NCI-H1694 (cell line): Measurements from ENCODE around the gene SDHAF2.
"Not testable (repeated sequence)": the region's sequence is repeated elsewhere in the genome, so short reads cannot be mapped to it uniquely, and the experiment has no call there.

Experiments used
- DNase-seq: peaks from one replicate; lab custom pipeline; 2025; lab: John Stamatoyannopoulos, UW

Gene SDHAF2

DNA sequence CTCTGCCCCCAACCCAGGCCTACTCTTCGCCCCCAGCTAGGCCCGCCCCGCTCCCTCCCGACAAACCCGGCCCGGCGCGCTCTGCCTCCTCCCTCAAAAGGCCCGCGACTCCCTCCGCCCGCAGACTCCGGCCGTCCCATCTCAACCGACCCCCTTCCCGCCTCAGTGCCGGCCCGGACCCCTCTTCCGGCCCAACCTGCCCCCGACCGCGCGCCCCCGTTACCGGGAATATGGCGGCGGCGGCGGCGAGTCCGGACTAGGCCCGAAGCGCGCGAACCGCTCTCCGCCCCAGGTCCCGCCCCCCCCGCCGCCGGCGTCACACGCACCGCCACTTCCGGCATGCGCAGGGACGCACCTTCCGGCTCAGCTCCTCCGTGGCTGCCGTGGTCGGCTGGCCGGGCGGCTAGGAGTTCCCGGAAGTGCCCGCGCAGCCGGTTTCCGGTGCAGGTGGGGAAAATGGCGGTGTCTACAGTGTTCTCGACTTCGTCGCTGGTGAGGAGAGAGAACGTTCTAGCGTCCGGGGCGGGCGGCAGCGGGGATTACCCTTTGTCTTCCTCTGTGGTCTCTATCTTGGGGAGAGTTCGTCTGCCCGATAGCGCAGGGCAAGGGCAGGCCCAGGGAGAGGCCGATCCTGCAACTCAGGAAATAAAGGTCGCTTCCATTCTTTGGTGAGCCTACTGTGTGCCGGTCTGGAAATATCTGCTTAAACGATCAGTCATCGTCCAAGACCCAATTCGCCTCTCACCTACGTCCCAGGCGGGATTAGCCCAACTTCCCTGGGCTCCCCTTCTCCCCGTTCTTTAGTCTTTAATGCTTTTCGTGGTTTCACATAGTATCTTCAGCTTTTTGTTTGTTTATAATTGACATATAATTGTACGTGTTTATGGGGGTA, at the start of gene SDHAF2, which contains the start of gene CPSF7:
Gene SDHAF2 (plus strand): TSS at position 434 of the 892 bp plus-strand sequence. CDS start 23 bp downstream, at position 457.
Gene CPSF7 (minus strand): TSS at position 285 of the 892 bp plus-strand sequence. CDS start 740 bp downstream, outside the sequence.
- peak; percentile 84 for DNase-seq

DNA sequence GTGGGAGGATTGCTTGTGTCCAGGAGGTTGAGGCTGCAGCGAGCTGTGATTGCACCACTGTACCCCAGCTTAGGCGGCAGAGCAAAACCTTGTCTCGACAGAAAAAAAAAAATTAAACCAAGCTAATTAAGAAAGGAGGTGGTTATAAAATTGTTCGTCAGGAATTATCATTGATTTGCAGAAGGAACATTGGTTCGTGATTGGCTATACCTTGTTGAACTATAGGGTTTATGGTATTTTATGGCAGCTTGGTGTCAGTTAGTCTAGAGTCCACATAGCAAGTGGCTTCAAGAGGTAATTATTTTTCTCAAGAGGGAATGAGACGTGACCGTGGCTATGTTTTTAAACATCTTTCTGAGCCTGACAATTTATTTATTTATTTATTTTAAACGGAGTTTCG, 49.0 kb upstream of the SDHAF2 start:
- no peak for DNase-seq

DNA sequence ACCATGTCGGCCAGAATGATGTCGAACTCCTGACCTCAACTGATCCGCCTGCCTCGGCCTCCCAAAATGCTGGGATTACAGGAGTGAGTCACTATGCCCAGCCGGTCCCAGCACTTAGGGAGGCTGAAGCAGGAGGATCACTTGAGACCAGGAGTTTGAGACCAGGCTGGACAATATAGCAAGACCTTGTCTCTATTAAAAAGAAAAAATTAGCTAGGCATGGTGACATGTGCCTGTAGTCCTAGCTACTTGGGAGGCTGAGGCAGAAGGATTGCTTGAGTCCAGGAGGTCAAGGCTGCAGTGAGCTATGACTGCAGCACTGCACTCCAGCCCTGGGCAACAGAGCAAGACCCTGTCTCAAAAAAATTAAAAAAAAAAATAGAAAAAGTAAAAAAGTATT, 46.1 kb upstream of the SDHAF2 start:
- DNase-seq: not testable (repeated sequence)

DNA sequence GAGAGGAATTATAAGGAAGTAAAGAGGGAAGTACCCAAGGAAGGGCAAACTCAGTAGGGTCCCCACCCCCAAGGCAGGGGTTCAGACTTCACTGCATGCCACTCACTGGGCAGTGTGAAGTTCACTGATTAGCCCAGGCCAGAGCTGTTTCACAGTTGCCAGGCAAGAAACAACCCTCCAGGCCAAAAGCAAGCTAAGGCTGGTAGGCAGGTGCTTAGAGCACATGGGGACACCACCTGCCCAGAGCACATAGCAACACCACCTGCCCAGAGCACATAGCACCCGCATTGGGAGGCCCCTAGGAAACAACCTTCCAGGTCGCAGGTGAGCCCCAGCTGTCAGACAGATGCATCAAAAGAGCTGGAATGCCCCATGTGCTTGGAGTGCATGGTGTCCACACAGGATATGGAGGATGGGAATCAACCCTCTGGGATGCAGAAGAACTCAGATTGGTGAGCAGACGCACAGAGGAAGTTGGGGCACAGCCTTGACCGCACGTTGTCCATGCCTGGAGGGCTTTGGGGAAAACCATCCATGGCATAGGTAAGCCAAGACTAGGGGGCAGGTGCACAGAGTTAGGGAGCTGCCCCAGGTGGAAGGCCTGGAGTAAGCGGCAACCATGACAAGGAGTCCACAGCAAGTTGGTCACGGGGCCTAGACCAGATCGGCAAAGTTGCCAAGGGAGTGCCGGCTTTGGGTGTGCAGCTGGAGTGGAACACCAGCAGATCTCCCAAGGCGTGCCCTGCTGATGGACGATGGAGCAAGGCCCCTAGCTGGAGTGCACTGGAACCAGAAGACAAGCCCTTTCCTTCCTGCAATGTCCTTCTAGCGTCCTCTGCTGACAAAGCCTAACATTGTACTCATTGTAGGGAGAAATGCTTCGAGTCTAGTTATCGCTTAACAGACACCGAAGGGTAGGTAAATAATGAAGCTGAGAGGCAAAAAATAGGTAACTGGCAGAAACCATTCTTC, 45.4 kb upstream of the SDHAF2 start:
- no peak for DNase-seq

DNA sequence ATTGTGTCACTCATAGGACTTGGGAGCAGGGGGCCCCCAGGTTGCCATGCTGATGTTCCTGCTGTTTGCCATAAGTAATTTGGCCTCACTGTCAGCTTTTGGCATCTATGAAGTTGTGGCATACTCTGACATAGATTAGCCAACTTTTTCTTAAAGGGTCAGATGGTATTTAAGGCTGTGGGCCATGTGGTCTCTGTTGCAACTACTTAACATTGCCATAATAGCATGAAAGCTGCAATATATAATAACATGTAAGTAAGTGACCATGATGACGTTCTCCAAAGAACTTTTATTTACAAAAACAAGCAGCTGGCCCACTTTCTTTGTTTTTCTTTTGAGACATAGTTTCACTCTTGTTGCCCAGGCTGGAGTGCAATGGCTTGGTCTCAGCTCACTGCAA, 39.8 kb upstream of the SDHAF2 start:
- DNase-seq: no peak

DNA sequence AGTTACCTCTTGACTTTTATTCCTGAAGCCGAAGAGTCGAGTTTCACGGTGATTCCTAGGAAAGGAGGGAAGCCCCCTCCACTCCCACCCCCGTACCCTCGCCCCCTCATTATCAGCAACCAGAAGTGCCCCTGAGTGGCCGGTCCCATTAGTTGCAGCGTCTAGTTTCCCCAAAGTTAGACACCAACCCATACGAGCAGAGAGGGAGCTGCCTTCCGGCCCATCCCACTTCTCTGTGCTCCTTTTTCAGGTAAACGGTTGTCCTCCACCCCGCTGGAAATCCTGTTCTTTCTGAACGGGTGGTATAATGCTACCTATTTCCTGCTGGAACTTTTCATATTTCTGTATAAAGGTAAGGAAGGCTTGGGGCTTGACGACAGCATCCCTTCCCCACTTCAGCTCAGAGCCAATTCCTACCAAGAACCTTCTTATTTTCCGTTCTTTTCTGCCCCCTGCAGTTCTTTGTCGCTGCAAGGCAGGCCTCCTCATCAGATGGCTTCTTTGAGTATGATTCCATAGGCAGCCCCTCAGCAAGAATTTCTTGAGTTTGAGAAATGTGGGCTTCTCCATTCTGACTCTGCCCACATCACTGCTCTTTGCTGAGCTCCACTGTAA, 36.8 kb upstream of the SDHAF2 start:
- no peak for DNase-seq

DNA sequence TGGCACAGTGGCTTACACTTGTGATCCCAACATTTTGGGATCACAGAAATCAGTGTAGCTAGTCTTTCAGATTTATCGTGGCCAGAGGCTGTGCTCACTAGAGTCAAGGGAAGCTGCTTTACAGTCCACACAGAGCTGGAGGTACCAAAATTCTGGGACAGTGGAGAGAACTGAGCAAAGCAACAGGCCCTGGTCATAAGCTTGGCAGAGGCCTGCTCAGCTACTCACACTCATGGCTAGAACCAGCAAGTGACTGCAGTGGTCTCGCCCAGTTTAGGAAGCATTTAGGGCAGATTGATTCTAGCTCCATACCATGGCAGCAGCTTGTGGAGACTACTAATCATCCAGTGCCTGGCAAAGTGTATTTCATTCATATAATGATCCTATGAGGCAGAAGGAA, 28.8 kb upstream of the SDHAF2 start:
- no peak for DNase-seq

DNA sequence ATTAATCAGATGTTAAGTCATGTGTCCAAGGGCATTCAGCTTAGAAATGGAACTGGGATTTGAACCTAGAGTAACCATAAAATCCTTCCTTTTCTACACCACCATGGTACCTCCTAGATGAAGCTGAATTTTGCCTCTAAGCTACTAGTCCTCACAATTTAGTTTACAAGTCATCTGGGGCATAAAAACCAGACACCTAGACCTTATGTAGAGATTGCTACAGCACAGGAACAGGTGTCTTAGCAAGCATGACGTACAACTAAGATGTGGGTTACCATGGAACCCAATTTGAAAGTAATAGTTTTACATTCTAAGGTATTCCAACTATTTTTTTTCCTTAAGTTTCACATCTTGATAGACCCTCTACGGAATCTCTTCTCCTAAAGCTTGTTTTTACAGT, 28.4 kb upstream of the SDHAF2 start:
- no peak for DNase-seq

DNA sequence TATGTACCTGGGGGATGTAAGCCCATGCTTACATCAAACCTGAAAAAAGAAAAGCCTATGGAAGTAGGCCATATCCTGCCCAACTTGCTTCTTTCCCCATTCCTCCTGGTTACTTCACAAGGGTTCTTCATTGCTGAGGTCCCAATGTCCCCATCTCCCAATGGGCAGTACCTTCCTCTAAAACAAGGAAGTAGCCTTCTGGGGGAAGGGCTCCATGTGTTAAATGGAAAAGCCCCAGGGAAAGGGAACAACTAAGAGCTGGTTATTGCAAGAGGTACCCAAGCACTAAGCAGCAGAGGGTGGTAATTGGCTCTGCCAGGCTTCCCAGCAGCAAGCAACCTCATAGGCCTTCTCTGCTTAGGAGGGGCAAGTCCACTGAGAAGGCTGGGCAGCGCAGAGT, 26.3 kb upstream of the SDHAF2 start:
- no peak for DNase-seq

DNA sequence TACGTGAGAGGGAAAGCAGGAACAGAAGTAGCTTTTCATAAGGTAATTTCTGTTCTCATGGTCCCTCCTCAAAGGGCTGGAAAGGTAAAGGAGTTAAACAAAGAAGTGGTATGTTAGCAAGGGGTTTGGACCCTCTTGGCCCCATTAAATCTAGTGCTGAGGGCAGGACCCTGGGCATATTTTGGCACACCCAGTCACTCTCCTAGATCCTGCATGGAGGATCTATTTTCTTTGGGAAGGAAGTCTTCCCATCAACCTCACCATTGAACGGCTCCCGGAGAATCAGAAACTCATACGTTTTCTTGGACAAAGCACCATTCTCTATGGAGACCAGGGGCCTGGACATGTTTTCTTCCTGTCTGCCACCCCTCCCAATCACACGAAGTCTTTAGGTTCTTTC, 25.8 kb upstream of the SDHAF2 start:
- DNase-seq: no peak

DNA sequence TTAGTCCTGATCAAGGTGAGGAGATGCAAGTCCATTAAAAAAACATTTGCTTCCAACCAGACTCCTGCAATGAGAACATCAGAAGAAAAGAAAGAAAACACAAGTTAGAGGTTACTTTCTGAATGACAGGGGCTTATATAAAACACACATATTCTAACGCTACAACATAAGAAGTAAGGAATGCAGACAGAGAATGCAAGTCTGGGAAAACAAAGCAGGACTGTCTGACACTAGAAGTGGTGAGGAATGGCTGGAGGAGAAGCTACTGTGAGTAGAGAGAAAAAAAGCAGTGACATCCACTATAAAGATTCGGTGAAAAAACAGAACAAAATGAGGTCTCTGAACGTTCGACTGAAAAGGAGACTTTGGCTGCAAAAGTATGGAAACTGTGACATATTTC, 25.3 kb upstream of the SDHAF2 start:
- DNase-seq: no peak

DNA sequence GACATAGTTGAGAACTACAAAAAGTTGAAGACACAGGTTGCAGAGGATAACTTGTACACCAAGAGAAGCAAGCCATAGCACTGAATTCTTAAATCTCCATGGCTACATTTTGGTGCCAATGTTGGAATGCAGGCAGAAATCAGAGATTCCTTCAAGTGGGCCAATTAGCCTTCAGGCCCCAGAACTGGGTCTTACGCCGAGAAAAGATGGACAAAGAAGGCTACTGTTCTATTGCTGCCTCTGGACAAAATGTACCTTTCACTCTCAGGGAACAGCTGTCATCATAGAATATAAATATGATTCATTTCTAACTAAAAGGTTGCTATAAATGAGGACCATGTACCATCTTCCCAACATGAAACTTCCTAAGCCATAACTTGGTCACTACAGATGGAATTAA, 23.9 kb upstream of the SDHAF2 start:
- DNase-seq: no peak

DNA sequence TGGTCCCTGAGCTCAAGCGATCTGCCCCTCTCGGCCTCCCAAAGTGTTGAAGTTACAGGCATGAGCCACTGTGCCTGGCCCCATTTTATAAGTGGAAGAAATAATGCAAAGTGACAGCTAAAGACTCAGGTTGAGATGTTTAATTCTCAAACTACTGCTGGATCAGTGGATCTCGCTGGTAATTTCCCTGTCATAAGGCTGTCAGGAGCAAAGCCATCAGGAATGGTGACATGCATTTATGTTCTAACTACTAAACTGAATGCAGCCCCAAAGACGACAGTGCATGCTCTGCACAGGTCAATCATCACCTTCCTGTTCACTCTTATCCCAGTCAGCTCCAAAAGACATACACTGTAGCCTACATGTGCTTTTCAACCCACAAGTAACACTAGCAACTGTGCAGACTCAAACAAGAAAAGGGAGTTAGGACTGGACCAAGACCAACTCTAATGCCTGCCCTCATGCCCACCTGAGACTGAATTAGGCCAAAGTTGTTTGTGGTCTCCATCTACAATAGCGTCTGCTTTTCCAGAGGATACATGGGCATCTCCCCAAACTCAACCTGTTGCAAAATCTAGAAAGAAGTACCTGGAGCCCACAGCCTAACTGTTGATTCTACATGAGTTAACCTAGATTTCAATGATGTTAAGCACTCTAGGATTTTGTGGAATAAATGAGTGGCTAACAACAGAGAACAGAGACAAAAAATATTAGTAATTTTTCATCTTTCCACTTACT, 22.8 kb upstream of the SDHAF2 start:
- no peak for DNase-seq

DNA sequence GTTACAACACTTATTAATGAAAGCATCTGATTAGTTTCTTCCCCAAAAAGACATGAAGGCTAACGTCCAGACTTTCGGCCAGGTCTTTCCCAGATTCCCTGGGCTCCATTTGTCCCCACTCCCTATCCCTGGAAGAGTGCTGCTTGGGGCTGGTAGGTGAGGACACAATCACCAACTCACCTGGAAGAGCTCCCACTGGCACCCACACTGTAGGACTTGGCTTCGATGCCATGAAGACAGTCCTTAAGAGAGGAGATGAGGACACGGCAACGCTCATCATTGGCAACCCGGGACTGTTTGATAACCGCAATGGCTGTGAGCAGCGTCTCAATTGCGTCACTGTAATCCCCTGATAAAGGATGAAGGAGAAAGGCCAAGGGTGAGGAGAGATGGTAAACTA, 18.3 kb upstream of the SDHAF2 start:
- DNase-seq: no peak

DNA sequence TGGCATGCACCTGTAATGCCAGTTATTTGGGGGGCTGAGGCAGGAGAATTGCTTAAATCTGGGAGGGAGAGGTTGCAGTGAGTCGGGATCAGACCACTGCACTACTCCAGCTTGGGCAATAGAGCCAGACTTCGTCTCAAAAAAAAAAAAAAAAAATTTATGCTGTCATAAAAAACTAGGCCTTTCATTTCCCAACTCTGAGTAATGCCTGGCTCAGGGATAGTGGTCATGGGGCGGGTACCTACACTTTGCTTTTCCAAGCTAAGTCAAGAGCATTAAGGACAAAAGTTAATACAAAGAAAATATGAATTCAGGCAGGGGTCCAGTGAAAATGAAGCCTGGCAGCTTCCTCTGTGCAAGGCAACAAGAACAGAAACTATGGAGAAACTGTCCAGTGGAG, 16.4 kb upstream of the SDHAF2 start:
- no peak for DNase-seq

DNA sequence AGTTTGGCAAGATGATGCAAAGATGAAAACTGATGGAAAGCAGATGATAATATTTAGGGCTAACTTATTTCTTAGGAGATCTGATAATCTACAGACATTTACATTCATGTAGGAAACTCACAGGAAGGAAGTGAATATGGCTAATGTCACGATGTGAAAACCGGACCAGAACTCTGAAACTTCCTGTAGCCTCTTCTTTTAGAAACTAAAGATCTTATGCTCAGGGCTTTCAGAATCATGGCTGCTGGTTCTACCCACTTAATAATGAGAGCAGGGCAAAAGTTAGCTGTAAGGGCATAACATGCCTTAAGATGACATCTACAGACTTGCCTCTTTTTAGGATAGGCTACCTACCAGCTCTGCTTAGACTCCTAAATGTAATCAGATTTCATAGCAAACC, 15.4 kb upstream of the SDHAF2 start:
- no peak for DNase-seq

DNA sequence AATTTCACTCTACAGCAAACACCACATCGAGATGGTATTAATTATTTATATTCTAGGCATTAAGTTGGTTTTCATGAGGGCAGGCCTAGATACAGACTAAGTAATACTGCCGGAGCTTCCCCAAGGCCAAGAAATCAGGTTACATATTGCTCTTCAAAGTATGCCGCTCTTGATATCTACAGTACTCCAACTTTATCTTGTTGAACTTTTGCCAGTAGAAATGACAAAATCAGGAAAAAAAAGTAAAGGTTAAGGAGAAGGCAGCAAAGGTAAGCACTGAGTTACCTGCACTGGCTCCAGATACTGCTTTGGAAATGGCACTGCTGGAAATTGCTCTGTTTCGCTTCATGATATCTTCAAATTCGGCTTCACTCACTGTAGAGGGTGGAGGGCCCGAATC, 14.5 kb upstream of the SDHAF2 start:
- no peak for DNase-seq

DNA sequence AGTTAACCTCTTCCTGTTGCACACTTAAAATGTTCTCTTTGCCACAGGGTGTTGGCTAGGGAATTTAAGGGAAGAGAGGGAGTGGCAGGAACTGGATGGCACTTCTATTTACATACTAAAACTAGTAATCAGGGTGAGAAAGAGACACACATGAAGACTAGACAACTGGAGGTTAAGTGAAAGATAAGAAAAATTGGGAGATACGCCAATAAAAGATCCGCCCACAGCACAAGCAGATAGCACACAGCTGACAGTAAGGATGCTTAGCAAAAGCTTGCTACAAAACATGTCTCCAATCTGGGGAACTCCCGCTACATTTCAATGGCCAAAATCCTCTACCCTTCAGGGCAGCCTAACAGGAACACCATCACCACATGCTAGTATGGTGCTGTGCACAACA, 13.0 kb upstream of the SDHAF2 start:
- no peak for DNase-seq

DNA sequence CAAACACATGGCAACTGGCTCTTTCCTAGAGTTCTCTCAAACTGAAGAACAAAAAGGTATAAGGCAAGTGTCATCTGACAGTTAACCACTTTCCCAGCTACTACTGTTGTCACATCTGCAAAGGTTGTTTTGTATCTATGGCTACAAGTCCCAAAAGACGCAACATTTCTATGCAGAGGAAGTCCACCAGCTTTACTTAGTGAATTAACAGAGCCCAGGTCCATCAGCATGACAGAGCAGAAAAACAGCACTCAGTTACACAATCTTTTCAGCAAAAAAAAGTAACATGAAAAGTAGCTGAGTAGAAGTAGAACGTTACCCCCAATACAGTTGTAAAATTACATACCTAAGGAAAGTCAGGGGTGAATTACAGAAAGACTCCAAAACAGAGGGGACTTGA, 12.3 kb upstream of the SDHAF2 start:
- no peak for DNase-seq

DNA sequence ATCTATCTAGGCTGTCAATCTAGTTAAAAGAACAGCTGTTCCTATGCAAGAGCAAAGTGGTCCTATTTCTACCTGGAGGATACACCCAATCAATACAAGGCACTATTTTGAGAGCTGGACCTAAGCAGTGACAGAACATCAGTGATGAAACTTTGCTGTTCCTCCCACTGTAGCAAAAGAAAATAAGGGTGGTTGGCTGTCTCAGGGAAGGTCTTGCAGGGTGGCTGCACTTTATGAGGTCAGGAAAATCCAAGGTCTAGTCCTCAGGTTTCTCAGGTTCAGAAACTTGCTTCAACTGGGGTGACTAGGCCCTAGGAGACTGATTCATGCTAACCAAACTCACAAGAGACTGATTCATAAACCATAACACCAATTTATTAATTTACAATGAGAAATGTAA, 11.8 kb upstream of the SDHAF2 start:
- DNase-seq: no peak

DNA sequence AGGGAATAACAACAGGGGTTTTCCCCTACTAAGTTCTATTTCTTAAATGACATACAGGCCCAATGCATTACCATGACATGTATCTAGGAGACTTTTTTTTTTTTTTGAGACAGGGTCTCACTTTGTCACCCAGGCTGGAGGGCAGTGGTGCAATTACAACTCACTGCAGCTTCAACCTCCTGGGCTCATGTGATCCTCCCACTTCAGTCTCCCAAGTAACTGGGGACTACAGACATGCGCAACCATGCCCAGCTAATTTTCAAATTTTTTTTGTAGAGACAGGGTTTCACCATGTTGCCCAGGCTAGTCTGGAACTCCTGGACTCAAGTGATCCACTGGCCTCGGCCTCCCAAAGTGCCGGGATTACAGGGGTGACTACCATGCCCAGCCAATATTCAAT, 7.7 kb upstream of the SDHAF2 start:
- no peak for DNase-seq
